Left ventricle myocardium inferior (tissue), 1 donor: ENCODE data around the gene TTL. TPM values are rescaled to one million over a fixed set of nuclear protein-coding genes. Genes with fewer than 3 reads are reported as not detected.
"Not testable (repeated sequence)": the region's sequence is repeated elsewhere in the genome, so short reads cannot be mapped to it uniquely, and the experiment has no call there.

ENCODE experiments used
- DNase-seq: peaks from one replicate; pipeline ENCODE4 v3.0.0-alpha.2; 2020
- H3K27ac ChIP-seq: fragments of 200-600 bp; replicated peaks from 2 replicates; pipeline ENCODE4 v1.8.0; 2021
- H3K27me3 ChIP-seq: fragments of 200-600 bp; 2 replicates; pipeline ENCODE4 v1.8.0; 2021; ENCODE audit warnings: low read depth
- H3K36me3 ChIP-seq: fragments of 200-600 bp; 2 replicates; pipeline ENCODE4 v1.8.0; 2021
- H3K4me1 ChIP-seq: fragments of 200-600 bp; 2 replicates; pipeline ENCODE4 v1.8.0; 2021
- H3K4me3 ChIP-seq: fragments of 200-600 bp; 2 replicates; pipeline ENCODE4 v1.8.0; 2021; ENCODE audit warnings: mild to moderate bottlenecking, moderate library complexity
- H3K9me3 ChIP-seq: fragments of 200-600 bp; replicated peaks from 2 replicates; pipeline ENCODE4 v1.8.0; 2021
- CTCF ChIP-seq: fragments of 200-600 bp; IDR thresholded peaks from 2 replicates; pipeline ENCODE4 v1.8.0; 2021; ENCODE audit warnings: antibody characterized with exemption, mild to moderate bottlenecking, borderline replicate concordance
- intact Hi-C: fragments of 100-400 bp; cut with micrococcal nuclease; formaldehyde crosslinking; loops from one replicate; pipeline ENCODE4 v1.11.0; 2022
- long read RNA-seq: library from polyadenylated mRNA; unstranded; transcript quantifications from one replicate; pipeline ENCODE4 v2.0.0, GENCODE V29; 2021
- total RNA-seq: library from RNA; stranded (reverse); fragmentation: NEBNext Ultra II Directional; extraction: Animal tissue kit (Norgen Biotek cat#: 25700); gene quantifications from one replicate; pipeline ENCODE4 v1.2.1, GENCODE V29; 2021
- donor health status: DM: no; HTN: yes; CAD: no; lungs with severe emphysema.

Gene TTL
- 47.1 TPM for total RNA-seq
- long read RNA-seq, full-length matches to known transcripts, result 75 of 101 reads
- long read RNA-seq, partial matches to known transcripts, result 17 of 101 reads
- long read RNA-seq, other reads (novel, unspliced or antisense), result 9 of 101 reads

- no peaks in the 10 kb centered on the region for H3K27me3 ChIP-seq
- H3K9me3 ChIP-seq, result no peaks in the 10 kb centered on the region
- DNase-seq, result peak; percentile 84
- H3K4me3 ChIP-seq, result peak within 1 kb of the TSS; percentile 88
- H3K27ac ChIP-seq, result peak within 1 kb of the TSS; percentile 94
- H3K4me1 ChIP-seq, result peaks cover 47% of the 10 kb centered on the region
- no peak for TF ChIP-seq CTCF
- intact Hi-C loops, result no loop called here
- H3K36me3 ChIP-seq, result no peaks in the 10 kb centered on the region
These were observed at the start of gene TTL for GRCh38 chr2:112481528-112482233. Gene TTL (plus strand): TSS chr2:112482156. CDS start chr2:112482345, 189 bp downstream.

- intact Hi-C loops, H3K36me3 ChIP-seq, H3K4me1 ChIP-seq, H3K9me3 ChIP-seq, DNase-seq: not testable (repeated sequence)
- H3K27ac ChIP-seq, result peak overlapping the region; percentile 88
- peak overlapping the region; percentile 72 for H3K4me3 ChIP-seq
- H3K27me3 ChIP-seq, result peaks cover 20% of the 10 kb centered on the region
These were observed 49.6 kb upstream of the TTL start for GRCh38 chr2:112432390-112432734.

- intact Hi-C loops, DNase-seq, H3K36me3 ChIP-seq, H3K4me1 ChIP-seq, H3K9me3 ChIP-seq: not testable (repeated sequence)
- H3K27ac ChIP-seq, result peak overlapping the region; percentile 88
- peaks cover 23% of the 10 kb centered on the region for H3K27me3 ChIP-seq
- peak overlapping the region; percentile 72 for H3K4me3 ChIP-seq
These were observed 49.0 kb upstream of the TTL start for GRCh38 chr2:112432735-112433479.

- H3K36me3 ChIP-seq, H3K9me3 ChIP-seq, H3K4me1 ChIP-seq, intact Hi-C loops: not testable (repeated sequence)
- H3K27ac ChIP-seq, result peak within 1 kb of the TSS; percentile 88
- TF ChIP-seq CTCF, result peak; percentile 65
- peak within 1 kb of the TSS; percentile 72 for H3K4me3 ChIP-seq
- H3K27me3 ChIP-seq, result peaks cover 29% of the 10 kb centered on the region
- DNase-seq, result peak; percentile 87
These were observed 48.5 kb upstream of the TTL start, which contains the start of gene RGPD8 for GRCh38 chr2:112433480-112433879. Gene RGPD8 (minus strand): TSS chr2:112433645. CDS start chr2:112433453, 192 bp downstream.

GRCh38 chr2:112433932-112434730 is 47.8 kb upstream of the TTL start:
- intact Hi-C loops, result no loop called here
- no peaks in the 10 kb centered on the region for H3K36me3 ChIP-seq
- no peak for DNase-seq

GRCh38 chr2:112434890-112435715 is 46.9 kb upstream of the TTL start:
- H3K36me3 ChIP-seq, H3K4me3 ChIP-seq, H3K27ac ChIP-seq, H3K9me3 ChIP-seq, H3K4me1 ChIP-seq, intact Hi-C loops, DNase-seq: not testable (repeated sequence)
- H3K27me3 ChIP-seq, result peaks cover 43% of the 10 kb centered on the region

More at GRCh38 chr2:112433932-112434730, 47.8 kb upstream of the TTL start:
- no peak overlapping the region for H3K27ac ChIP-seq
- H3K9me3 ChIP-seq, result no peaks in the 10 kb centered on the region
- no peak for TF ChIP-seq CTCF
- peak overlapping the region; percentile 72 for H3K4me3 ChIP-seq
- H3K27me3 ChIP-seq, result peaks cover 35% of the 10 kb centered on the region
- peaks cover 8% of the 10 kb centered on the region for H3K4me1 ChIP-seq

- H3K27ac ChIP-seq, H3K9me3 ChIP-seq, H3K4me1 ChIP-seq, H3K36me3 ChIP-seq, H3K4me3 ChIP-seq, intact Hi-C loops, DNase-seq: not testable (repeated sequence)
- H3K27me3 ChIP-seq, result peaks cover 48% of the 10 kb centered on the region
These were observed 46.1 kb upstream of the TTL start for GRCh38 chr2:112435716-112436431.

- intact Hi-C loops, H3K4me3 ChIP-seq, DNase-seq, H3K4me1 ChIP-seq, H3K27ac ChIP-seq, H3K36me3 ChIP-seq, H3K9me3 ChIP-seq: not testable (repeated sequence)
- peaks cover 56% of the 10 kb centered on the region for H3K27me3 ChIP-seq
These were observed 45.0 kb upstream of the TTL start for GRCh38 chr2:112436993-112437392.

GRCh38 chr2:112437405-112437831 is 44.5 kb upstream of the TTL start:
- H3K4me3 ChIP-seq, H3K27ac ChIP-seq, H3K36me3 ChIP-seq, DNase-seq, intact Hi-C loops, H3K9me3 ChIP-seq, H3K4me1 ChIP-seq: not testable (repeated sequence)
- H3K27me3 ChIP-seq, result peaks cover 56% of the 10 kb centered on the region
